Stomach (tissue), 4 donors: ENCODE data around the gene ESYT2.

Experiments
- EP300 ChIP-seq: sonication (generic); formaldehyde crosslinking; IDR thresholded peaks from one replicate; pipeline ENCODE4 v1.6.1; 2017; ENCODE audit warnings: antibody characterized with exemption
- POLR2A ChIP-seq, 4 donors: fragments of 450-650 bp; IDR thresholded peaks; one replicate each; pipeline ENCODE4 v1.6.1; 2016; ENCODE audit warnings: antibody characterized with exemption in 4 of 4, control low read depth in 2 of 4, mild to moderate bottlenecking in 1 of 4, moderate library complexity in 1 of 4
- TF ChIP-seq, protein P1 (sequence below), 7 experiments: fragments of 450-650 bp in 4 of 7; fragments of 200-600 bp in 3 of 7; sonication (generic) in 3 of 7; IDR thresholded peaks; one replicate each; pipeline ENCODE4 v1.5.1; 2016 to 2019; ENCODE audit warnings: antibody characterized with exemption in 7 of 7, control low read depth in 2 of 7, mild to moderate bottlenecking in 1 of 7

- TF ChIP-seq, protein P1, sequence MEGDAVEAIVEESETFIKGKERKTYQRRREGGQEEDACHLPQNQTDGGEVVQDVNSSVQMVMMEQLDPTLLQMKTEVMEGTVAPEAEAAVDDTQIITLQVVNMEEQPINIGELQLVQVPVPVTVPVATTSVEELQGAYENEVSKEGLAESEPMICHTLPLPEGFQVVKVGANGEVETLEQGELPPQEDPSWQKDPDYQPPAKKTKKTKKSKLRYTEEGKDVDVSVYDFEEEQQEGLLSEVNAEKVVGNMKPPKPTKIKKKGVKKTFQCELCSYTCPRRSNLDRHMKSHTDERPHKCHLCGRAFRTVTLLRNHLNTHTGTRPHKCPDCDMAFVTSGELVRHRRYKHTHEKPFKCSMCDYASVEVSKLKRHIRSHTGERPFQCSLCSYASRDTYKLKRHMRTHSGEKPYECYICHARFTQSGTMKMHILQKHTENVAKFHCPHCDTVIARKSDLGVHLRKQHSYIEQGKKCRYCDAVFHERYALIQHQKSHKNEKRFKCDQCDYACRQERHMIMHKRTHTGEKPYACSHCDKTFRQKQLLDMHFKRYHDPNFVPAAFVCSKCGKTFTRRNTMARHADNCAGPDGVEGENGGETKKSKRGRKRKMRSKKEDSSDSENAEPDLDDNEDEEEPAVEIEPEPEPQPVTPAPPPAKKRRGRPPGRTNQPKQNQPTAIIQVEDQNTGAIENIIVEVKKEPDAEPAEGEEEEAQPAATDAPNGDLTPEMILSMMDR (IDR thresholded peaks at IDR 0.05): no peak
- TF ChIP-seq EP300 (no peak), POLR2A (IDR thresholded peaks at IDR 0.05) (no peak)
These were observed 99.5 kb downstream of the ESYT2 start for GRCh38 chr7:158729646-158730382.
